ENCODE data around the gene KCTD6.

The KCTD6 gene

GRCh38 chr3:58491506-58492402, at the start of gene KCTD6:
KCTD6 (plus strand) TSS chr3:58492096; CDS start chr3:58498756, 6,660 bp downstream.
- DNase-seq (ENCODE audit: low spot score) (peak; percentile 96), FAIRE-seq (peak; percentile 32)

- no peak for FAIRE-seq
- DNase-seq (ENCODE audit: low spot score) = no peak
Measured at GRCh38 chr3:58452176-58452575, 39.7 kb upstream of the KCTD6 start.

GRCh38 chr3:58459160-58459559, 32.7 kb upstream of the KCTD6 start:
- DNase-seq (ENCODE audit: low spot score) (no peak), FAIRE-seq (no peak)

GRCh38 chr3:58462829-58463180, 29.1 kb upstream of the KCTD6 start:
- FAIRE-seq (no peak), DNase-seq (ENCODE audit: low spot score) (no peak)

GRCh38 chr3:58463181-58463941, 28.5 kb upstream of the KCTD6 start:
- no peak for FAIRE-seq
- DNase-seq (ENCODE audit: low spot score) = peak; percentile 92

GRCh38 chr3:58463942-58464271, 28.0 kb upstream of the KCTD6 start:
- FAIRE-seq (no peak), DNase-seq (ENCODE audit: low spot score) (no peak)

GRCh38 chr3:58464866-58465265, 27.0 kb upstream of the KCTD6 start:
- FAIRE-seq (no peak), DNase-seq (ENCODE audit: low spot score) (no peak)

GRCh38 chr3:58466899-58467563, 24.9 kb upstream of the KCTD6 start:
- DNase-seq (ENCODE audit: low spot score) (no peak), FAIRE-seq (no peak)

GRCh38 chr3:58469096-58469495, 22.8 kb upstream of the KCTD6 start:
- DNase-seq (ENCODE audit: low spot score) (no peak), FAIRE-seq (no peak)

GRCh38 chr3:58470363-58471024, 21.4 kb upstream of the KCTD6 start:
- FAIRE-seq (no peak), DNase-seq (ENCODE audit: low spot score) (no peak)

- FAIRE-seq (peak; percentile 53), DNase-seq (ENCODE audit: low spot score) (peak; percentile 91)
Measured at GRCh38 chr3:58471025-58471887, 20.6 kb upstream of the KCTD6 start.

GRCh38 chr3:58473275-58473674, 18.6 kb upstream of the KCTD6 start:
- DNase-seq (ENCODE audit: low spot score) = no peak
- FAIRE-seq = no peak

- DNase-seq (ENCODE audit: low spot score) (no peak), FAIRE-seq (no peak)
Measured at GRCh38 chr3:58474348-58474911, 17.5 kb upstream of the KCTD6 start.

GRCh38 chr3:58474967-58475578, 16.8 kb upstream of the KCTD6 start:
- DNase-seq (ENCODE audit: low spot score) = no peak
- peak; percentile 35 for FAIRE-seq

- DNase-seq (ENCODE audit: low spot score) (no peak), FAIRE-seq (no peak)
Measured at GRCh38 chr3:58478781-58479180, 13.1 kb upstream of the KCTD6 start.

GRCh38 chr3:58480309-58480708, 11.6 kb upstream of the KCTD6 start:
- FAIRE-seq = no peak
- no peak for DNase-seq (ENCODE audit: low spot score)

GRCh38 chr3:58482917-58483636, 8.8 kb upstream of the KCTD6 start:
- FAIRE-seq = no peak
- no peak for DNase-seq (ENCODE audit: low spot score)

- DNase-seq (ENCODE audit: low spot score) (no peak), FAIRE-seq (no peak)
Measured at GRCh38 chr3:58484045-58484721, 7.7 kb upstream of the KCTD6 start.

GRCh38 chr3:58484722-58485069, 7.2 kb upstream of the KCTD6 start:
- DNase-seq (ENCODE audit: low spot score) = no peak
- no peak for FAIRE-seq

Data from urothelium cell line (cell line).